Muscle layer of colon (tissue), 2 donors: ENCODE data around the gene DMRT2.

Source experiments
- H3K27ac ChIP-seq: one replicate; pipeline ENCODE4 v1.7.0; 2013; ENCODE audit warnings: low read depth, mild to moderate bottlenecking, low read length, moderate library complexity
- H3K27me3 ChIP-seq, 2 donors: one replicate each; pipeline ENCODE4 v1.7.0; 2013; ENCODE audit warnings: low read length in 2 of 2, mild to moderate bottlenecking in 2 of 2; ENCODE audit not compliant: insufficient read depth in 2 of 2, control insufficient read depth in 1 of 2
- H3K36me3 ChIP-seq: one replicate; pipeline ENCODE4 v1.7.0; 2013; ENCODE audit warnings: mild to moderate bottlenecking, low read length; ENCODE audit not compliant: insufficient read depth
- H3K4me1 ChIP-seq: one replicate; pipeline ENCODE4 v1.7.0; 2013; ENCODE audit warnings: mild to moderate bottlenecking, low read length; ENCODE audit not compliant: insufficient read depth
- H3K4me3 ChIP-seq, 2 donors: one replicate each; pipeline ENCODE4 v1.7.0; 2013; ENCODE audit warnings: low read length in 2 of 2, low read depth in 1 of 2, mild to moderate bottlenecking in 1 of 2, moderate library complexity in 1 of 2
- H3K9ac ChIP-seq: one replicate; pipeline ENCODE4 v1.7.0; 2013; ENCODE audit warnings: low read length
- H3K9me3 ChIP-seq: one replicate; pipeline ENCODE4 v1.7.0; 2013; ENCODE audit warnings: mild to moderate bottlenecking, low read length
- donor health status: abdominal sarcoma.
- donor health status: Adenocarcinoma of cecum.

The DMRT2 gene

DNA sequence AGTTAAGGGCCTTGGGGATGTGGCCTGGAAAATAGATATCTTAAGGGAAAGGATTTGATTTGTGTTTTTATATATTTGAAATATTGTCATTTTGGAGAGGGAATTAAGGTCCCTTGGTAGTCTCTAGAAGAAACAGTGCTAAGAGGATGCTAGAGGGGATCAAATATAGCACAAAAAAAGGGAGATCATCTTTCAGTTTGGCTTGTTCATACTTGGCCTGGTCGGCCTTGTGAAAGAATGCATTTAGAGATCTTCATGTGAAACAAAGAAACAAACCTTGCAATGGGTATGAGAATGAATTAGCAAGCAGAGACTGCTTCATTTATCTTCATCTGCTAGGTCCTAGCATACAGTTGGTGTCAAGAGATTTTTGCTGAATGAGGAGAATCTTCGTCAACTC is 15.0 kb downstream of the DMRT2 start:
- Histone ChIP-seq H3K9ac (no peak overlapping the region), H3K4me1 (no peaks in the 10 kb centered on the region), H3K36me3 (no peaks in the 10 kb centered on the region), H3K9me3 (no peaks in the 10 kb centered on the region), H3K4me3 (no peak overlapping the region), H3K27me3 (no peaks in the 10 kb centered on the region), H3K27ac (no peak overlapping the region)

DNA sequence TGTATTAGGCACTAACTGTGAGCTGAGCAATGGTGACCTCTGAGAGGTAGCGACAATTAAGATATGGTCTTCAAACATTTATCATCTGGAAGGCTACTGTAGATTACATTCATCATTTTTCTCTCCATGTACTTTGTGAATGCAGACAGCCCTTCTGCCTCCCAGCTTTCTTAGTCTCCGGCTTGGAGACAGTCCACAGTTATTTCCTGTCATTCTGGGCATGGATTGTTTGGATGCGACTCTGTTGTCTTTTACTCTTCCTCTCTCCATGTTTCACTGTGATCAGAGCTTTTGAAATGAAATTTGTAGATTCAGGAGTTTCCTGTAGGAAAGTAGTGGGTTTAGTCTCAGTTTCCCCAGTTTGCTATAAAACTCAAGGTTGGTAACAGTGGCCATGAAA is 20.5 kb downstream of the DMRT2 start:
- no peak overlapping the region for H3K27ac ChIP-seq
- no peaks in the 10 kb centered on the region for H3K4me1 ChIP-seq
- H3K4me3 ChIP-seq = no peak overlapping the region
- H3K27me3 ChIP-seq = no peaks in the 10 kb centered on the region
- H3K9ac ChIP-seq = no peak overlapping the region
- no peaks in the 10 kb centered on the region for H3K36me3 ChIP-seq
- no peaks in the 10 kb centered on the region for H3K9me3 ChIP-seq

GRCh38 chr9:1071730-1072129 is 21.6 kb downstream of the DMRT2 start:
- H3K27ac ChIP-seq = no peak overlapping the region
- no peaks in the 10 kb centered on the region for H3K36me3 ChIP-seq
- H3K27me3 ChIP-seq = no peaks in the 10 kb centered on the region
- H3K4me3 ChIP-seq = no peak overlapping the region
- H3K9me3 ChIP-seq = no peaks in the 10 kb centered on the region
- no peaks in the 10 kb centered on the region for H3K4me1 ChIP-seq
- H3K9ac ChIP-seq = no peak overlapping the region

- Histone ChIP-seq H3K36me3 (no peaks in the 10 kb centered on the region), H3K27ac (no peak overlapping the region), H3K9ac (no peak overlapping the region), H3K4me3 (no peak overlapping the region), H3K9me3 (no peaks in the 10 kb centered on the region), H3K27me3 (no peaks in the 10 kb centered on the region), H3K4me1 (no peaks in the 10 kb centered on the region)
Observed at GRCh38 chr9:1073497-1073896, 23.3 kb downstream of the DMRT2 start.

- Histone ChIP-seq H3K9ac (no peak overlapping the region), H3K27ac (no peak overlapping the region), H3K4me3 (no peak overlapping the region), H3K9me3 (no peaks in the 10 kb centered on the region), H3K4me1 (no peaks in the 10 kb centered on the region), H3K27me3 (no peaks in the 10 kb centered on the region), H3K36me3 (no peaks in the 10 kb centered on the region)
Observed at GRCh38 chr9:1077616-1078015, 27.5 kb downstream of the DMRT2 start.

- no peaks in the 10 kb centered on the region for H3K4me1 ChIP-seq
- no peaks in the 10 kb centered on the region for H3K36me3 ChIP-seq
- no peak overlapping the region for H3K27ac ChIP-seq
- no peak overlapping the region for H3K9ac ChIP-seq
- H3K4me3 ChIP-seq = peak overlapping the region in 1 of 2 donors; percentile 7
- no peaks in the 10 kb centered on the region for H3K9me3 ChIP-seq
- H3K27me3 ChIP-seq = no peaks in the 10 kb centered on the region
Observed at GRCh38 chr9:1083325-1083913, 33.3 kb downstream of the DMRT2 start.

DNA sequence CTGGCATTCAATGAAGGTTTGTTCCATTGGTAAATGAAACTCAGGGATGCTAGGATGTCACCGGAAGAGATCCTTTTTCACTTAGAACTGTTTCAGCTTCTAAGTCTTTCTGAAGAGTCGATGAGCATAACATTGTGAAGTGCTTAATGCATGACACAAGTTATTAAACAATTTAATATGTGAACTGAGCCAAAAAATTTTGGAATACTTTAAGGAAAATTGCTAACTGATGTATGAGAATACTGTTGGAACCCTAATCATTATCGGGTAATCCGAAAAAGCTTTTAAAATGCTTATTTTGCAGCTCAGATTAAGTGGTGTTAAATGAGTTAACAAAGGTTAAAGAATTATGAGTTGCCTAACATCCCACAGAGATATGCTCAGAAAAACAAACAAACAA is 34.9 kb downstream of the DMRT2 start:
- no peaks in the 10 kb centered on the region for H3K36me3 ChIP-seq

GRCh38 chr9:1086517-1086916 is 36.4 kb downstream of the DMRT2 start:
- no peak overlapping the region for H3K9ac ChIP-seq
- no peaks in the 10 kb centered on the region for H3K27me3 ChIP-seq
- no peaks in the 10 kb centered on the region for H3K9me3 ChIP-seq
- H3K27ac ChIP-seq = no peak overlapping the region
- no peak overlapping the region for H3K4me3 ChIP-seq
- no peaks in the 10 kb centered on the region for H3K36me3 ChIP-seq
- no peaks in the 10 kb centered on the region for H3K4me1 ChIP-seq

More for the DNA sequence above, 34.9 kb downstream of the DMRT2 start:
- no peaks in the 10 kb centered on the region for H3K9me3 ChIP-seq
- no peak overlapping the region for H3K27ac ChIP-seq
- no peaks in the 10 kb centered on the region for H3K27me3 ChIP-seq
- H3K9ac ChIP-seq = no peak overlapping the region
- H3K4me1 ChIP-seq = no peaks in the 10 kb centered on the region
- H3K4me3 ChIP-seq = no peak overlapping the region

GRCh38 chr9:1087120-1087881 is 37.1 kb downstream of the DMRT2 start:
- Histone ChIP-seq H3K9ac (no peak overlapping the region), H3K36me3 (no peaks in the 10 kb centered on the region), H3K27me3 (no peaks in the 10 kb centered on the region), H3K27ac (no peak overlapping the region), H3K4me3 (no peak overlapping the region), H3K4me1 (no peaks in the 10 kb centered on the region), H3K9me3 (no peaks in the 10 kb centered on the region)

DNA sequence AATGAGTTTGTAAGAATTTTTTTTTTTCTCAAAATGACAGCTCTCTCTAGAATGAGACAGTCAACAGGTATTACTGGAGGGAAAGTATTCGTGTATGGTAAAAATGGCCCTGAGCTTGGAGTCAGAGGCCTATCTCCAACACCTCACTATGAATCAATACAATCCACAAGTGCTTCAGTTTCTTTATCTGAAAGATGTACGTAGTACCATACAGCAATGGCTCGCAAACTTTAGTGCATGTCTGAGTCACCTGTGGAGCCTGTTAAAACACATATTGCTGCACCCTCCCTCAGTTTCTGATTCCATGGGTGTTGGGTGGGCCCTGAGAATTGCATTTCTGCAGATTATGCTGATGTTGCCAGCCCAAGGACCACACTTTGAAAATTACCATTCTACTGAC is 44.6 kb downstream of the DMRT2 start:
- Histone ChIP-seq H3K9me3 (no peaks in the 10 kb centered on the region), H3K4me1 (no peaks in the 10 kb centered on the region), H3K4me3 (no peak overlapping the region), H3K27ac (no peak overlapping the region), H3K27me3 (no peaks in the 10 kb centered on the region), H3K9ac (no peak overlapping the region), H3K36me3 (no peaks in the 10 kb centered on the region)

GRCh38 chr9:1096155-1096964 is 46.2 kb downstream of the DMRT2 start:
- H3K4me1 ChIP-seq = no peaks in the 10 kb centered on the region
- no peaks in the 10 kb centered on the region for H3K27me3 ChIP-seq
- no peak overlapping the region for H3K9ac ChIP-seq
- no peaks in the 10 kb centered on the region for H3K9me3 ChIP-seq
- no peaks in the 10 kb centered on the region for H3K36me3 ChIP-seq
- H3K27ac ChIP-seq = no peak overlapping the region
- H3K4me3 ChIP-seq = no peak overlapping the region
